ENCODE measurements around the gene SPAG8.

SPAG8 gene

DNA sequence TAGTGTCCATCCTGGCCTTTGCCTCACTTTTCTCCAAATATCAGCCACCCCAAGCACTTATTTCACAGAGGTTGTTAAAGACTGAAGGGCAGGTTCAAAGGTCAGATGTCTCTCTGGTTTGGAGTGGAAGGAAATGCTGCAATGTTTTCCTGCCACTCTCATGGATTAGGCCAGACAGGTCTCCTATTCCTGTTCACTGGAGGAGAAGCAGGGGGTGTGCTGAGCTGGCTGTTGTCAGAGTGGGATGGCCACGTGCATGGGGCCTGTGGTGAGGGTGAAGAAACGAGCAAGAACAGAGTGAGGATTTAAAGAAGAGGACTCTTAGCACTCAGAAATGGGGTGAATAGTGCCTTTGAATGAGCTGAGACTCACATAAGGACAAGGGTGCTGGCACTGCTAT, 23.7 kb upstream of the SPAG8 start:
- ATAC-seq: no peak

DNA sequence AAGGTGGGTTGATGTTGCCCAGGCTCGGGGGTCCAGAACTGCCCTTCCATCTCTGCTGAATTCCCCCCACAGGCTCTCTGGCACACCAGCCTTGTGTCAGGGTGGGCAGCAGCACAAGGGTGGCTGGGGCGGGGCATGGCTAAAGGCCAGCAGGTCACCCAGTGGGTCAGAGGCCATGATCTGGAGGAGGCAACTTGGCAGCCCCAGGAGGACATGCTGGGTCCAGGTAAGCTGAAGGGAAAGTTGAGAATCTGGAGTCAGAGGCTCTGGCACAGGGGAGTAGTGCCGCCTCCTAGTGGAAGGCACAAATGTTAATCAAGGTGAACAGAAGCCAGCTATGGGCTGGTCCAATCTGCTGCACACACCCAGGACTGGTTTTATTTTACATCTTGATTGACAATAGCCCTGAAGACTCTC, 23.2 kb upstream of the SPAG8 start:
- ATAC-seq: peak; percentile 67
- TF ChIP-seq ARNTL (CRISPR knock-in tag; IDR thresholded peaks at IDR 0.05; ENCODE audit: borderline replicate concordance, low read depth): no peak
- no peak for TF ChIP-seq ZNF565 (CRISPR knock-in tag; conservative IDR thresholded peaks at IDR 0.05; ENCODE audit: low read depth)
- no peak for TF ChIP-seq ESRRG (CRISPR knock-in tag; IDR thresholded peaks at IDR 0.05)
- no peak for TF ChIP-seq ZC3H10 (CRISPR knock-in tag; IDR thresholded peaks at IDR 0.05)
- TF ChIP-seq GLIS3 (CRISPR knock-in tag; IDR thresholded peaks at IDR 0.05): no peak
- no peak for TF ChIP-seq TCF4 (CRISPR knock-in tag; IDR thresholded peaks at IDR 0.05; ENCODE audit: borderline replicate concordance)
- TF ChIP-seq TOX (CRISPR knock-in tag; IDR thresholded peaks at IDR 0.05; ENCODE audit: borderline replicate concordance): no peak
- TF ChIP-seq OSR1 (CRISPR knock-in tag; IDR thresholded peaks at IDR 0.05): no peak
- TF ChIP-seq CREB5 (CRISPR knock-in tag; IDR thresholded peaks at IDR 0.05; ENCODE audit: low read depth): no peak
- no peak for TF ChIP-seq PPARA (CRISPR knock-in tag; IDR thresholded peaks at IDR 0.05; ENCODE audit: borderline replicate concordance)
- TF ChIP-seq ZNF8 (CRISPR knock-in tag; IDR thresholded peaks at IDR 0.05): no peak
- no peak for TF ChIP-seq ZNF70 (CRISPR knock-in tag; IDR thresholded peaks at IDR 0.05)
- TF ChIP-seq TSHZ2 (CRISPR knock-in tag; IDR thresholded peaks at IDR 0.05): no peak
- no peak for TF ChIP-seq RARB (CRISPR knock-in tag; IDR thresholded peaks at IDR 0.05)
- TF ChIP-seq CSDC2 (CRISPR knock-in tag; IDR thresholded peaks at IDR 0.05): no peak
- no peak for TF ChIP-seq SNAI2 (CRISPR knock-in tag; IDR thresholded peaks at IDR 0.05)
- TF ChIP-seq, protein P1, sequence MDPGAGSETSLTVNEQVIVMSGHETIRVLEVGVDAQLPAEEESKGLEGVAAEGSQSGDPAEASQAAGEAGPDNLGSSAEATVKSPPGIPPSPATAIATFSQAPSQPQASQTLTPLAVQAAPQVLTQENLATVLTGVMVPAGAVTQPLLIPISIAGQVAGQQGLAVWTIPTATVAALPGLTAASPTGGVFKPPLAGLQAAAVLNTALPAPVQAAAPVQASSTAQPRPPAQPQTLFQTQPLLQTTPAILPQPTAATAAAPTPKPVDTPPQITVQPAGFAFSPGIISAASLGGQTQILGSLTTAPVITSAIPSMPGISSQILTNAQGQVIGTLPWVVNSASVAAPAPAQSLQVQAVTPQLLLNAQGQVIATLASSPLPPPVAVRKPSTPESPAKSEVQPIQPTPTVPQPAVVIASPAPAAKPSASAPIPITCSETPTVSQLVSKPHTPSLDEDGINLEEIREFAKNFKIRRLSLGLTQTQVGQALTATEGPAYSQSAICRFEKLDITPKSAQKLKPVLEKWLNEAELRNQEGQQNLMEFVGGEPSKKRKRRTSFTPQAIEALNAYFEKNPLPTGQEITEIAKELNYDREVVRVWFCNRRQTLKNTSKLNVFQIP (CRISPR knock-in tag; IDR thresholded peaks at IDR 0.05; ENCODE audit: borderline replicate concordance, low read depth): no peak
- TF ChIP-seq ZFP3 (CRISPR knock-in tag; IDR thresholded peaks at IDR 0.05): no peak
- TF ChIP-seq BACH2 (CRISPR knock-in tag; IDR thresholded peaks at IDR 0.05; ENCODE audit: borderline replicate concordance): no peak

More for the DNA sequence above, 23.7 kb upstream of the SPAG8 start:
- TF ChIP-seq ZNF8 (CRISPR knock-in tag; IDR thresholded peaks at IDR 0.05) (no peak), SNAI2 (CRISPR knock-in tag; IDR thresholded peaks at IDR 0.05) (no peak), ISL1 (CRISPR knock-in tag; IDR thresholded peaks at IDR 0.05) (no peak), BACH2 (CRISPR knock-in tag; IDR thresholded peaks at IDR 0.05; ENCODE audit: borderline replicate concordance) (no peak), ARNTL (CRISPR knock-in tag; IDR thresholded peaks at IDR 0.05; ENCODE audit: borderline replicate concordance, low read depth) (no peak), PATZ1 (CRISPR knock-in tag; IDR thresholded peaks at IDR 0.05; ENCODE audit: borderline replicate concordance) (no peak), OSR1 (CRISPR knock-in tag; IDR thresholded peaks at IDR 0.05) (no peak), PPARA (CRISPR knock-in tag; IDR thresholded peaks at IDR 0.05; ENCODE audit: borderline replicate concordance) (no peak), ZFP30 (CRISPR knock-in tag; IDR thresholded peaks at IDR 0.05) (no peak)
- TF ChIP-seq, protein P2, sequence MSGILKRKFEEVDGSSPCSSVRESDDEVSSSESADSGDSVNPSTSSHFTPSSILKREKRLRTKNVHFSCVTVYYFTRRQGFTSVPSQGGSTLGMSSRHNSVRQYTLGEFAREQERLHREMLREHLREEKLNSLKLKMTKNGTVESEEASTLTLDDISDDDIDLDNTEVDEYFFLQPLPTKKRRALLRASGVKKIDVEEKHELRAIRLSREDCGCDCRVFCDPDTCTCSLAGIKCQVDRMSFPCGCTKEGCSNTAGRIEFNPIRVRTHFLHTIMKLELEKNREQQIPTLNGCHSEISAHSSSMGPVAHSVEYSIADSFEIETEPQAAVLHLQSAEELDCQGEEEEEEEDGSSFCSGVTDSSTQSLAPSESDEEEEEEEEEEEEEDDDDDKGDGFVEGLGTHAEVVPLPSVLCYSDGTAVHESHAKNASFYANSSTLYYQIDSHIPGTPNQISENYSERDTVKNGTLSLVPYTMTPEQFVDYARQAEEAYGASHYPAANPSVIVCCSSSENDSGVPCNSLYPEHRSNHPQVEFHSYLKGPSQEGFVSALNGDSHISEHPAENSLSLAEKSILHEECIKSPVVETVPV (CRISPR knock-in tag; IDR thresholded peaks at IDR 0.05): no peak
- TF ChIP-seq, protein P1 (CRISPR knock-in tag; IDR thresholded peaks at IDR 0.05; ENCODE audit: borderline replicate concordance, low read depth): no peak
